GM12878 (cell line): Measurements from ENCODE around the gene BAZ2A. TPM values are rescaled to one million over a fixed set of nuclear protein-coding genes. Genes with fewer than 3 reads are reported as not detected.
"Not testable (repeated sequence)": the region's sequence is repeated elsewhere in the genome, so short reads cannot be mapped to it uniquely, and the experiment has no call there.

ENCODE experiments used
- ATAC-seq: fragments of 200-7000 bp; cut with Tn5 transposase; 3 replicates; pipeline ENCODE4 v1.9.1; 2020; ENCODE audit warnings: mild to moderate bottlenecking, moderate library complexity
- BruUV-seq: library from RNA; stranded (reverse); fragments of 400-500 nt; replicated peaks from 2 replicates; lab custom pipeline; 2021; lab: Mats Ljungman, UMichigan
- CTCF ChIA-PET: fragments of 300-600 bp; sonication (Branson Sonifier 250); formaldehyde crosslinking; extraction: SDS; loops from one replicate; lab custom pipeline; 2021; ENCODE audit warnings: inconsistent platforms; lab: Yijun Ruan, JAX
- POLR2A ChIA-PET: fragments of 350-600 bp; formaldehyde crosslinking; extraction: SDS; loops from one replicate; lab custom pipeline; 2021; ENCODE audit warnings: inconsistent platforms; lab: Charles Lee
- RAD21 ChIA-PET: fragments of 300-600 bp; sonication (Branson Sonifier 250); formaldehyde crosslinking; loops from one replicate; lab custom pipeline; 2023; ENCODE audit warnings: antibody characterized with exemption; ENCODE audit not compliant: unreplicated experiment; lab: Charles Lee
- SMC1A ChIA-PET: fragments of 300-600 bp; sonication (Branson Sonifier 250); formaldehyde crosslinking; loops from one replicate; lab custom pipeline; 2023; ENCODE audit not compliant: unreplicated experiment, uncharacterized antibody; lab: Charles Lee
- DNase-seq: peaks from one replicate; pipeline ENCODE4 v3.0.0-alpha.2; 2011; ENCODE audit warnings: low read depth, low spot score
- FAIRE-seq: peaks from 3 replicates; lab custom pipeline; 2011; peaks lifted over from hg19 to GRCh38; lab: Jason Lieb, UNC
- H2AFZ ChIP-seq: 2 replicates; pipeline ENCODE4 v1.6.0; 2011; ENCODE audit warnings: low read depth, low read length, control low read depth; ENCODE audit not compliant: control insufficient read depth
- H3K27ac ChIP-seq: 2 replicates; pipeline ENCODE4 v1.5.1; 2011; ENCODE audit warnings: control low read depth; ENCODE audit not compliant: control insufficient read depth, insufficient read depth
- H3K27me3 ChIP-seq, 2 experiments: replicated peaks in 1 of 2; 2 replicates each; pipeline versions ENCODE4 v1.6.0 to v1.6.1; 2011; ENCODE audit warnings: low read length in 1 of 2; ENCODE audit not compliant: control insufficient read depth in 2 of 2, insufficient read depth in 2 of 2
- H3K36me3 ChIP-seq, 2 experiments: 2 replicates each; pipeline ENCODE4 v1.5.1; 2011; ENCODE audit warnings: low read length in 1 of 2; ENCODE audit not compliant: control insufficient read depth in 2 of 2, insufficient read depth in 2 of 2
- H3K4me1 ChIP-seq: 2 replicates; pipeline ENCODE4 v1.6.1; 2011; ENCODE audit warnings: mild to moderate bottlenecking, low read length, moderate library complexity, mixed read lengths; ENCODE audit not compliant: control insufficient read depth, insufficient read depth
- H3K4me2 ChIP-seq: 2 replicates; pipeline ENCODE4 v1.6.0; 2011; ENCODE audit warnings: control low read depth; ENCODE audit not compliant: control insufficient read depth, insufficient read depth
- H3K4me3 ChIP-seq: fragments of 200-600 bp; sonication (generic); 2 replicates; pipeline ENCODE4 v1.5.1; 2016
- H3K79me2 ChIP-seq: 2 replicates; pipeline ENCODE4 v1.6.0; 2011; ENCODE audit warnings: low read length; ENCODE audit not compliant: control insufficient read depth, insufficient read depth
- H3K9ac ChIP-seq: 2 replicates; pipeline ENCODE4 v1.8.0; 2011; ENCODE audit warnings: low read length, control low read depth, mixed read lengths; ENCODE audit not compliant: control insufficient read depth, insufficient read depth
- H3K9me3 ChIP-seq: replicated peaks from 3 replicates; pipeline ENCODE4 v1.5.1; 2011; ENCODE audit warnings: mild to moderate bottlenecking, low read length; ENCODE audit not compliant: control insufficient read depth, insufficient read depth
- H4K20me1 ChIP-seq: 2 replicates; pipeline ENCODE4 v1.6.0; 2011; ENCODE audit not compliant: control insufficient read depth, insufficient read depth
- CBX5 ChIP-seq: sonication (generic); IDR thresholded peaks from 2 replicates; pipeline ENCODE4 v1.6.1; 2016; ENCODE audit warnings: low read depth, moderate library complexity, mild to moderate bottlenecking, inconsistent platforms
- WGBS: methylation state at CpG from one replicate; pipeline ENCODE4 v1.1.6; 2016; ENCODE audit warnings: low lambda C conversion rate; ENCODE audit not compliant: insufficient replicate concordance, insufficient coverage; ENCODE audit errors: missing lambda C conversion rate; 5-methylcytosine and 5-hydroxymethylcytosine counted together
- in situ Hi-C: fragments of 300-500 bp; cut with MboI; formaldehyde crosslinking; loops from 9 replicates; pipeline ENCODE4 v1.14.3; 2018; ENCODE audit warnings: mixed read lengths
- intact Hi-C: fragments of 100-400 bp; cut with micrococcal nuclease; formaldehyde crosslinking; loops from one replicate; pipeline ENCODE4 v1.14.2; 2022; ENCODE audit not compliant: unreplicated experiment
- polyA plus RNA-seq, 11 experiments: library from polyadenylated mRNA; depleted of rRNA in 4 of 11; unstranded in 6 of 11; stranded (reverse) in 5 of 11; fragments of >200 nt; fragmentation: Nextera tagmentation in 4 of 11; fragmentation: Illumina TruSeq in 1 of 11; extraction: Ambion mirVana in 4 of 11; extraction: Trizol in 1 of 11; gene quantifications; 1 replicate in 1 of 11; 2 replicates in 10 of 11; pipeline versions ENCODE4 v1.2.1 to v1.2.3, GENCODE V29; 2011 to 2016; ENCODE audit warnings: inconsistent platforms in 2 of 11, missing spikeins in 2 of 11, low read depth in 1 of 11
- total RNA-seq, 4 experiments: library from RNA; depleted of rRNA in 3 of 4; stranded (reverse); fragments of >200 nt in 3 of 4; fragmentation: Illumina TruSeq in 1 of 4; extraction: Trizol in 1 of 4; gene quantifications; 2 replicates each; pipeline versions ENCODE4 v1.2.1 to v1.2.3, GENCODE V29; 2013 to 2021

The BAZ2A gene
- total and polyA plus RNA-seq, 10 of the 15 experiments (the other 5 are each of a cell fraction or from before 2014, with no cell fraction given) = 4.8 to 90.2 (median 29.9) TPM

DNA sequence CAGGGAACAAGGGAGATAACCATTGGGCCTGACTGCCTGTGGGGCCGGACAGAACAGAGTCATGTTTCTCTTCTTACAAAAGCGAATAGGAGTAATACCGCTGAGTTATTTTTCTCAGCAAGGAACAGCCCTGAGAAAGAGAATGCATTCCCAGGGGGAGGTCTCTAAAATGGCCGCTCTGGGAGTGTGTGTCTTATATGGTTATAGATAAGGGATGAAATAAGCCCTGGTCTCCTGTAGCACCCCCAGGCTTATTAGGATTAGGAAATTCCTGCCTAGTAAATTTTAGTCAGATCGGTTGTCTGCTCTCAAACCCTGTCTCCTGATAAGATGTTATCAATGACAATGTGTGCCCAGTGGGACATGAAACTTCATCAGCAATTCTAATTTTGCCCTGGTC, 23.7 kb upstream of the BAZ2A start:
- H3K4me3 ChIP-seq, SMC1A ChIA-PET, H4K20me1 ChIP-seq, H3K9ac ChIP-seq, H3K36me3 ChIP-seq, FAIRE-seq, H3K4me2 ChIP-seq, H3K9me3 ChIP-seq, RAD21 ChIA-PET, intact Hi-C loops, in situ Hi-C loops, H3K27ac ChIP-seq, H3K79me2 ChIP-seq, H3K27me3 ChIP-seq, BruUV-seq, ATAC-seq, DNase-seq, H2AFZ ChIP-seq: not testable (repeated sequence)
- ChIA-PET POLR2A (interaction anchor here (0.6 kb wide), 1 partner anchor 18 kb away, joined by 3 read pairs; no protein-coding TSS in a partner anchor), CTCF (interaction anchor here (0.6 kb wide), 1 partner anchor 104 kb away, joined by 3 read pairs; no protein-coding TSS in a partner anchor)
- TF ChIP-seq CBX5 = 0 out of 2 replicates have a peak, but pooled peaks have one; percentile 41
- H3K4me1 ChIP-seq = peaks cover 11% of the 10 kb centered on the region
- 92% methylated on average over 5 of the region's 5 CpGs for WGBS

- H4K20me1 ChIP-seq, H3K27me3 ChIP-seq, H3K36me3 ChIP-seq, FAIRE-seq, H3K27ac ChIP-seq, in situ Hi-C loops, H3K4me2 ChIP-seq, H2AFZ ChIP-seq, DNase-seq, ATAC-seq, H3K9me3 ChIP-seq, H3K4me3 ChIP-seq, H3K4me1 ChIP-seq, RAD21 ChIA-PET, H3K9ac ChIP-seq, BruUV-seq: not testable (repeated sequence)
- ChIA-PET POLR2A (interaction anchor here (2.0 to 4.1 kb wide), 3 partner anchors 10 to 37 kb away, joined by 7 to 41 read pairs (median 28); no protein-coding TSS in a partner anchor), CTCF (interaction anchor here (2.0 kb wide), 1 partner anchor 11 kb away, joined by 6 read pairs; no protein-coding TSS in a partner anchor), SMC1A (interaction anchor here (3.1 to 4.4 kb wide), 2 partner anchors 11 to 14 kb away, joined by 15 to 43 read pairs; no protein-coding TSS in a partner anchor)
- 94% methylated on average over 9 of the region's 9 CpGs for WGBS
- intact Hi-C loops = loop anchor here (10.0 kb wide), 1 partner anchor 523 kb away; the partner anchor contains the start of gene ESYT1
- peaks cover 31% of the 10 kb centered on the region for H3K79me2 ChIP-seq
These were observed 17.9 kb upstream of the BAZ2A start for GRCh38 chr12:56648023-56648422.
